Prostate gland (tissue), 2 donors: ENCODE data around the gene POU2AF1.

Experiments used
- CTCF ChIP-seq, 4 experiments: fragments of 200-600 bp in 2 of 4; fragments of 450-650 bp in 2 of 4; sonication (generic) in 2 of 4; IDR thresholded peaks; 1 replicate in 3 of 4; 2 replicates in 1 of 4; pipeline ENCODE4 v1.5.1; 2016 to 2019; ENCODE audit warnings: antibody characterized with exemption in 4 of 4, mild to moderate bottlenecking in 2 of 4, moderate library complexity in 2 of 4
- POLR2A ChIP-seq: fragments of 450-650 bp; IDR thresholded peaks from one replicate; pipeline ENCODE4 v1.6.1; 2016; ENCODE audit warnings: antibody characterized with exemption, mild to moderate bottlenecking
- POLR2AphosphoS5 ChIP-seq: sonication (generic); formaldehyde crosslinking; IDR thresholded peaks from one replicate; pipeline ENCODE4 v1.6.1; 2017; ENCODE audit warnings: antibody characterized with exemption

GRCh38 chr11:111408789-111409727 is 30.0 kb upstream of the POU2AF1 start:
- no peak for TF ChIP-seq CTCF (IDR thresholded peaks at IDR 0.05)
- no peak for TF ChIP-seq POLR2A
- no peak for TF ChIP-seq POLR2AphosphoS5
